HG03066 (cell line): Measurements from ENCODE around the gene RAD51B.

ENCODE experiments used
- ATAC-seq: cut with Tn5 transposase; IDR thresholded peaks from one replicate; pipeline ENCODE4 v1.9.1; 2021; ENCODE audit warnings: low read depth; ENCODE audit not compliant: unreplicated experiment

The RAD51B gene

DNA sequence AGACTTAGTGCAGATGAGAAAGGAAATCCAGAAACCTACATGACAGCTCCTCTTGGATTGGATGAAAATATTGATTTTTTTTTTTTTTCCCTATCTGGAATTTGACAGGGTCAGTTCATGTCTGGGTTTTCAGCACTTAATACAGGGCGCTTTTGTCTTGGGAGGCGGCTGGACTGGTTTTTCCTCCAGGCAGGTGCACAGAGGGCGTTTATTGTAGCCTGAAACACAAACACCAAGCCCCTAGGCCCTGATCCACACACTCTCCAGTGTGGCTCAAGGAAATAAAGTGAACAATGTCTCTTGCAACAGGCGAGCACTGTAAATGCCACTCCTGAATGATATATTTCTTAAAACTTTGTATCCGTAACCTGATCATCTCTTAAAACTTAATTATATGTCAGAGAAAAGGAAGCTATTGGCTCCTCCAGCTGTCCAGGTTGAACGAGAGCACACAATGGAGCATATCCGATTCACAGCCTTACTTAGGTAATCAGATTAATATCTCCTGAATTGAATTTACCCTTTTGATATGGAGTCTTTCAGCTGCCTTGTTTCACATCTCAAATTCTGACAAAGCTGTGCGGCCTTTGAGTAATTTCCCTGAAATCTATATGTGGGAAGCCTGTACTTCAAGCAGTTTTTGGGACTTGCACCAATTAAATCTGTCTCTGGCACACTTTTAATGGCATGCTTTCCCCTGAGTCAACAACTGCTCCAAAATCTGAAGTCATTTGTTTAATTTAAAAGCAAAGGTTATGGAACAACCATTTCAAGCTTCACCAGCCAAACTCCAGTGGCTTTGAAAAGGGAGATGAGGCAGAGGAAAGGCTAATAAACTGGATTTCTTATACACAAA, 487.6 kb downstream of the RAD51B start:
- ATAC-seq = no peak

DNA sequence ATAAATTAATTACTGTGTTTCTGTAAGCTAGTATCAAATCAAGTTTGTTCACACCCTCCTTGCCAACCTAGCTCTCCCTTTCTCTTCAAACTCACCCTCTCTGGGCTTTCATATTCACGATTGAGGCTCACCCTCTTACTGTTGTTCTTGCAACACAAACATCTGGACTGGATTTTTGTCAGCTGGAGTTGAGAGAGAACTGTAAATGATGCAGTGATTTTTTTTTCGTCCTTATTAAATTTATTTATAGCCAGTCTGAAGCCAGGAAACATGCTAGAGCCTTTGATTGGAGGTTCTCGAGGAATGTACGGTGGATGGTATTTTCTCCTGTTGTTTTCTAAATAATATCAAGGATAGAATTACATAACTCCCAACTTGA, 488.2 kb downstream of the RAD51B start:
- ATAC-seq = no peak

DNA sequence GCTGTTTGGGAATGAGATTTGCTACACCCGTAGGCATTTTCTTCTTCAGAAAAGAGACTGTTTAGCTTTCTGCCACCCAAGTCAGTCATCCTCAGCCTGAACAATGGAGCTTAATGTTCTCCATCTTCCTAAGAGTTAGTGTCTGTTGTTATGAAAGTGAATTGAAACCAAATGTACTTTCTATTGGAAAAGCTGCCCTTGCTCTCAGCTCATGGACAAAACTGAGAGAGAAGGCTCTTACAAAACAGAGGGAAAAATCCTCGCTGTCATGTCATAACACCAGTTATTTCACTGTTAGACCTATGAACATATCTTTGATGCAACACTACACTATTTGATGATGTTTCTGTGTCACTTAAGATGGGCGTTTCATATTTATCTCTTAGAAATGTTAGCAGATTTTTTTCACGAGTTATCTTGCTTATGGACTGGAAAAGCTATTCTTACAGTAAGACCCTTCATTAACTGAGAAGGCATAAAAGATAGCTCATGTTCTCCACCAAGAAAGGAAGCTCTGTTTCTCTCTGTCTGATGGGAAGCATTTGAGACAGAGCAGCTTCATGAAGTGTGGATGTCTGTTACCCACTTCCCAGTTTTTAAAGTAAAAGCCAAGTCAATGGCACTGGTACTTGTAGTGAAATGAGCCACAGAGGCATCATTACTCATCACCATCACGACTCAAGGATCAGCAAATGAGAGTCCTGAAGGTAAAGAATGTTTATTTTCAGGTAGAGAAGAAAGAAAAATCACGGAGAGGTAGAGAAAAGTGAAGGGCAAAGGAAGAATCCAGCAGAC, 489.3 kb downstream of the RAD51B start:
- ATAC-seq = no peak

DNA sequence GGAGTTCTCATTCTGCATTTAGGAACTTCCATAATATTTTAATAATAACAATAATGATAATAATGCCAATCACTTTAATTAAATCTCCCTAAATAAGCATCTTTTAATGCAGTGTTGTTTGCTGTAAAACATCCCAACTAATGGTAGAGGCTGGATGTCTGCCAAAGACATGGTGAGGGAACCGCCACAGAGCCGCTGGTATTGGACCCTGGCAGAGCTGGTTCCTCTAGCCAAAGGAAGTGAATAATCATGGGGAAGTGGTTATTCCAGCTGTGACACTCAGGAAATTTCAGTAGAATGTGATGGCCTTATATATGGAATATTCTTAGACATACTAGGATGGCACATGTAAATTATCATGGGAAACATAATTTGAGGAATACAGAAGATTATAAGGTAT, 490.0 kb downstream of the RAD51B start:
- ATAC-seq = no peak

DNA sequence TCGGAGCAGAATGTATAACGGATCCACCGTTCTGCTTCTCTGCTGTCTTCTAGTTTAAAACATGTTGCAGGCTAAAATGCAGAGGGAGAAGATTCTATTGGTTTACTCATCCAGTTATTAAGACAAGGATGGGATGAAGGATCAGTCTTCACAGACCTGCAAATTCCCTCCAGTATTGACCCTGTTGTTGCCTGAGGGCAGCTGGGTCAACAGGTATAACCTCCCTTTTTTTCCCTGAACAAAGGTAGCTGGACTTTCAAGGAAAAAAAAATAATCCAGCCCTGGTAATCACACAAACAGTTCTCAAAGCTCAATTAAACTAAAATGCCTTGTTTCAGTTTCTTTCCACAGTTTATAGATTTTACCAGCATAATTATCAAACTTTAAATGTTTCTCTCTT, 492.7 kb downstream of the RAD51B start:
- no peak for ATAC-seq

DNA sequence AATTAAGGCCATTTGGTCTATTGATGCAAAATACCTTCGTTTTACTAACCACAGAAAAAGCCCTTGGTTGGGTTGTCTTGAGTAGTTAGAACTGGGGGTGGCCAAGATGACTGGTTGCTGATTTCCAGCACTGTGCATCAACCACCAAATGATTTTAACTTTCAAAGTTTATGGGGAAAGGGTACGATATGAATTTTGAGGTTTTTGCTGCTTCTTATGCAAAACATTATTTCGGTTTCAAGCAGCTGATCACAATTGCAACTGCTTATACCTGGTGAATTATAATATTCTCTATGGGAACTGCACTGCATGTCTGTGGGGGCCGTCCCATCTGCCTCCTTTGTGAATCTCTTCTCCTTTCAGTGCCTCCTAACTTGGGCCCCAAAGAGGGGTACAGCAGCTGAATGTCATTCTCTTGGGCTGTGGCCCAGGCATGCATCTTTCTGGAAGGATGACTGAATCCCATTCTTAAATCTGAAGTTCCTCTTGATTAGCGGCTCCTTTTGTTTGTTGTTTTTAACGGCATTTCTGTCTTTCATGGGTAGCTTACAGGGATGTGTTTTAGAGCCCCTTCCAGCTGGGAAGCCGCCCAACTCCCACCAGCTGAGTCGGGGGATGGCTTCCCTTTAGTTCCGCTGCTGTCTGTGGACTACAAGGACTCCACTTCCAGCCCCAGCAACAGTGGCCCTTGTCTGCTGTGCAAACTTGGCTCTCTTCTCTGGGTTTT, 493.5 kb downstream of the RAD51B start:
- ATAC-seq = peak; percentile 89

DNA sequence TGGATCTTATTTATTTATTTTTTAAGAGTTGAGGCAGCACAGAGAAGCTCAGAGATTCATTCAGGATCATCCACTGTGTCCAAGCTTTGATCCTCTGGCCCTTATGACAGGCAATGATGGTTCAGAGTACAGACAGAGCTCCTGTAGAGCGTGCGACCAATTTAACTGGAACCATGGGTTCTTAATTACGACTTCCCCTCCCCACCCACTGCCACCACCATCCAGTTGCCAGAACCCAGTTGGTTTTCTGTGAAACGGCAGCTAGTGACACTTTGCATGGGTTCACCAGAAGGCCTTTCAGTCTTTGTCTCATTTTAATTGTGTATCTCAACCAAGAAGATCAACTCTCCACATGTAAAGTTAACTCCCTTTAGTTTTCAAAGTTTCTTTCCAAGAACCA, 495.1 kb downstream of the RAD51B start:
- no peak for ATAC-seq

DNA sequence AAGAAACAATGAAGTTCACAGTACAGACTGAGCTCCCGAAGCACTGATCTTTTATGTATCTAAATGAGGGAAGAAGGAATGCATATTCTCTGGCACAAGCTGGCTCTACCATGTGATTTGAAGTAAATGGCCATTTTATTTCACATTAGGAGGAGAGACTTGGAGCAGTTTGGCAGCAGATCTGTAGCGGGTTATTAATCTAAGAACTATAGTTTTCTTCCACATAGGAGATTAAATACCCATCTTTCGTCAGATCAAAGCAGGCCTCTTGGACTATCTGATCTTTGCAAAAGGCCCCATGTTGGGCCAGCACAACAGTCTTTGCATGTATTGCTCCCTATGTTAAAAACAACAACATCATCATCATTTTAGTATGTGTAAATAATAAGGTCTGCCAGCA, 495.5 kb downstream of the RAD51B start:
- ATAC-seq = no peak

DNA sequence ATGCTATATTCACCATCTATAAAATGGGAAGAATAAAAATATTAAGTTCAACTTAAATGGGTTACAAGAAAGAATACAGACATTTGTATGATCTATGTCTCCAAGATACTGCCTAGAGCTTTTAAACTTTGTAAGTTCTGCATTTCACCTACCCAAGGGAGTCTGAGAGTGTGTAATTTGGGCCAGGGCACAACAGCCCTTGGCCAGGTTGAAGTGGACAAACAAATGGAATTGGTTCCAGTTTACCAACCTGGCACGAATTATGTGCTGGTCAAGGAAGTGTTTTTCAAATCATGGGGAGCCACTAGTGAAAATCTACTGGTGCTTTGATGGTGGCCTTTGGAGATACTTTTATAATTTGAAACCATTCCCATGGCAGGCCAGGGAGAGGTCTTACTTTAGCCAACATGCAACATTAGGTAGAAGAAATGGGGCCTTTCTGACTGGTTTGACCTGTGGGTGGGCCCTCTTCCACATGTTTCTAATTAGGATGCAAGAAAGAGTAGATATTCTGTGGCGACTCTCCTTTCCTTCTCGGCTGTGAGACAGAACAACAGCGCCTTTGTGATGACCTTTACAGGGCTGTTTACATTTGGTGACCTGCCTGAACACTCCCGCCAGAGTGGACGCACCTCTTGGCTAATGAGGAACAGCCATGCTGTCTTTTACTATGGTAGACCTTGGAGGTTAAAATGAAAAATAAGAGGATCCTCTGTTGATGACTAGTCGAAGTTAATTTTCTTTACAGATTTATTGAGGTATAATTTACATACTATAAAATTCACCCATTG, 496.7 kb downstream of the RAD51B start:
- no peak for ATAC-seq

DNA sequence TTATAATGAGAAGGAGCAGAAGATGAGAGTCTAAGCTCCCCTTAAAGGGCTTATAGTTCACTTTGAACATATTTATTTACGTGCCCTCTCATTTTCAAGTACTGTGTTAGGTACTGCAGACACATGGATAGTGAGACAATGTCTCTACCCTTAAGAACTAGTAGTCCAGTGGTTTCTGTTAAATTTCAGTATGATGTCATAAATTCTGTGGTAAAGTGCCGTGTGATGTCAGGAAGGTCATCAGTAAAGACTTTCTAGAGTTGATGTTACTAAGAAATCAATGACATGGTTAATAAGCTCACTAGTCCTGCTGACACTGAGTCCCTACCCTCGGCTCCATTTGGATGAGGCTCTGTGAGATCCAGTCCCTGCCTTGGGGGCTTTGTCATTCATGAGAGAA, 497.7 kb downstream of the RAD51B start:
- ATAC-seq = no peak

DNA sequence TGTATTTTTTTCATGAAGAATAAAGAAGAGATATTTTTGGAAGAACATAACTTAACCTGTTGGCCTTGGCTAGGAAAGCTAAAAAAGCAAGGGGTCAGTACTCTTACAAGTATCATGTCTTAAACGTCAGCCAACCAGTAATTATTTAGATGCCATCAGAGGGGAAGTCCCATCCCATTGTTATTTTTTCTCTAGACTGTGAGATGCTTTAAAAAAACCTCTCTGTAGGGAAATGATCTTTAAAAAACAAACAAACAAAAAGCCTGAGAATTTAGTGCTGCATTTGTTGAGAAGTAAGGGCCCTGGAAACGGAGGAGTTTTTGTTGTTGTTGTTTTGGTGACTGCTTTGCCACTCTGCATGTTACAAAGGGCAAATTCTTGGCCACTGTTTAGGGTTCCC, 499.2 kb downstream of the RAD51B start:
- ATAC-seq = no peak

DNA sequence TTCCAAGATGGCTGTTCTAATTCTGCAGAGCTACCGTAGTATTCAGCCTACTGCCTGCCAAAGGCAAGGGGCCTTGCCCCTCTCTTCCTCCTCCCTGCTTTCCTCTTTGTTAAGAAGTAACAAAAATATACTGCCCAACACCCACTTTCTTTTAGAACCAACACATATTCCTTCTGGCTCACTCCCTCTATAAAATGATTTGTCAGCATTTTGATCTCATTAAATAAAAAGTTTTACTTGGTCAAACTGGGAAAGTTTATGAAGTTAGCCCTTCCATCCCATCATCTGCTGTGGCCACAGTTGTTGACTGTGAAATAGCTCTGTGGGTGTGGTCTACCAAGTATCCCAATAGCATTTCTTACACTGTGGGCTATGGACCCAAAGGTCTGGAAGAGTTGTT, 500.9 kb downstream of the RAD51B start:
- ATAC-seq = no peak

DNA sequence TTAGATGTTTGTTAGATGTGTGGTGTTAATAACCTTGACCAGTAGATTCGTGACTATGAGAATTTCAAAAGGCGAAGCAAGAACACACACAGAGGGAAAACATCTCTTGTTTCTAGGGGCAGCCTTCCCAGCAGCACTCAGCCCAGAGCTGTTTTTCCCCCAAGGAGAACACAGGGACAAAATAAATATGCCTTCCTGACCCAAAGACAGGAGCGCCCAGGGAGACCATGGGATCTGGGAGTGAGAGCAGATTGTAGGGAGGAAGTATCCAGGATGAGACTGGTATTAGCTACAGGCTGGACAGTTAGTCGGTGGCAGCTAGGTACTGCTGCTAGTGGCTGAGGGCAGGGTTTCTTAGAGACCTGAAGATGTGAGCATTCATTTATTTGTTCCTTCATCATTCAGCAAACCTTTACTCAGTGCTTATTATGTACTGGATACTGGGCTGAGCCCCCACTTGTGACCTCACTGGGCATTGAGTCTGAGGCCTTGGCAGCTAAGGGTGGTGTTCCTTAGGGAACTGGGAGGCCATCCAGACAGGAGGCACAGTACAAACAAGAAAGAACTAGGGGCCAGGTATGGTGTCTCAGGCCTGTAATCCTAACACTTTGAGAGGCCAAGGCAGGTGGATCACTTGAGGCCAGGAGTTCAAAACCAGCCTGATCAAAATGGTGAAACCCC, 503.5 kb downstream of the RAD51B start:
- no peak for ATAC-seq

DNA sequence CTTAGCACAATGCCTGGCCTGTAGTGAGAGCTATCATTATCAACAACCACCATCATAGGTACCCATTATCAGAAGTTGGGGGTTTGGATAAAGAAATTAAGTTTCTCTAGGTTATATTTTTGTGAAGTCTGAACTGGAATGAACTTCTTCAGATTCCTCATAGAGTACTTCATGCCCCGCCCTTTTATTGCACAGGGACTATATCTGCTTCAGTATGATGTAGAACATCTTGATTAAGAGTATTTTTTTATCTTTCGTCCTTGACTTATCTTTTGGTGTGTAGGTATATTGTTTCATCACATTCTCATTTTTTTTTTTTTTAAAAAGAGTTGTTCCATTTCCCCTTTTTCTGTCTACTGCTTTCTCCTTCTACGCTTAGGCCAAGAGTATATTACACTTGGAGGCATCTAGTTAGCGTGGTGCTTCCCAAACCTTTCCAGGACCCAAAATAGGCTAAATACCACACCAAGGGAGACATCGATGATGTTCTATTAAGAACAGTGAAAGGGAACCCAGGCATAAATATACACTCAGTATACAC, 505.8 kb downstream of the RAD51B start:
- ATAC-seq = no peak

DNA sequence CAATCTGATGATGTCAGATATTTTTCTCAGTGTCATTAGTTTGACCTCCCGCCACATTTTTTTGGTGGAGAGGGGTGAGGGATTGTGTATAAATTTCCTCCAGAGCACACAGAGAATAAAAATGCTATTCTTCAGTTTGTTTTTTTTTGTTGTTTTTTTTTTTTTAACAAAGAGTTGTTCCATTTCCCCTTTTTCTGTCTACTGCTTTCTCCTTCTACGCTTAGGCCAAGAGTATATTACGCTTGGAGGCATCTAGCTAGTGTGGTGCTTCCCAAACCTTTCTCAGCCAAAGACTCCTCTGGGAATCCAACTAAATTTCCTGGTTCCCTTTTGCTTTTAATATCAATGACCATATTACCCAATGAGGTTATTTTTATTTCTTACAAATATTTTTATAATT, 507.7 kb downstream of the RAD51B start:
- ATAC-seq = no peak

DNA sequence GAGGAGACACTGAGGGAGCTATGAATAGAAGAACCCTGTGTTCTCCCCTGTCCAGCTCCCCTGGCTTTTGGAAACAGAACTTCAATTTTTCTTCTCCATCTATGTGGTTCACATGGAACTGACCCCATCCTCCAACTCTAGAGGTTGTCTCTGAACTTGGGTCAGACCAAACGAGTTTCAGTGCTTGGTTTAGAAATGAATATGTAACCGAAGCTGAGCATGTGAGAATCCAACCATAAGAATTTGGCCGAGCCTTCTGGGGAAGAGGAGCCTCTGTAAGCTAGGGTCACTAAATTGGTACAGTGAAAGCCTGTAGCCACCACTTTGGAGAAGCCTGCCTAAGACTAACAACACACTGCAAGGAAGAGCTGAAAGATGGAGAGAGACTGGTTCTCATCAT, 508.9 kb downstream of the RAD51B start:
- peak; percentile 71 for ATAC-seq

DNA sequence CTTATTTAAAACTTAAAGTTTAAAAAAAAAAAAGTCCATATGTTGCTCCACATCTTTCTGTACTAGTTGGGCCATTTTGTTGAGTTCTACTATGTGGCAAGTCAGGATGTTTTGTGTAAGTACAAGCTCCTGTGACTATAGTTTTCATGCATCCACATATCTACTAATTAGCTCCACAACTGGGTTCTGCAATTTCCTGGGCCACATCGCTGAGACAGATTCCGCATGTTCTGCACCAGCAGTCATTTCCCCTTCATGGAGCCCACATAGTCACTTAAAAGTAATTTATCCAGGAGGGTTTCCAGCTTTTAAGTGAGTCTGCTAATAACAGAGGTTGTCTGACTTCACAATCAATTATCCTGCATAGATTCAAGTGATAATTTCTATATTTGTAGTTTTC, 511.8 kb downstream of the RAD51B start:
- ATAC-seq = no peak

DNA sequence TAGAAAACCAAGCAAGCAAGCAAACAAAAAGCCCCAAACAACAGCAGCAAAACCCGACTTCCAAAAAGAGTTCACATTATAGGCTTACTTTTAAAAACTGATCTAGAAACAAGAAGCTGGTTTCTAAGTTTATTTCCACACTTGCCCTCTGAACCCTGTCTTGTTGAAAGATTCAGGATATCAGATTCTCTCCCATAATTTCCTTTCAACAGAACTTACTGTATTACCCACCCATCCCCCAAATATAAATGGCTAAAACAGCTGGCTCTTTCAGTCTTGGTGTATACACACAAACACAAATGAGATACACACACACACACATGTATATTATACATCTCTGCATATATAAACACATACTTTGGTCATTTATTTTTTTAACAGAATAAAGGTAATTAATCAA, 512.4 kb downstream of the RAD51B start:
- ATAC-seq = no peak

DNA sequence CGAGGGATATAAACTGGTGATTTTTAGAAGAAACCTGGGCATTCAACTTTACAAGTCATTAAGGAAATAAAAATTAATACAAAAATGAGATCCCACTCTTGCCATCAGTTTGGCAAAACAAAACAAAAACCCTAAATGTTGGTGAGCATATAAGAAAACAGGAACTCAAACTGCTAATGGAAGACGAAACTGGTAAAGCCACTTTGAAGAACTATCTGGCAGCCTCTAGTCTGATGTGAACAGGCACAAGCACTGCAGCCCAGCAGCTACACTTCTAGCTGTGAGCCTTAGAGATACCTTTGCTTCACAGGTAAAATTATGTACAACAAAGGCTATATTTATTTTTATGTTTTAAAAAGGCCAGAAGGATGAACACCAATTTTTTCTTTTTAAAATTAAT, 513.7 kb downstream of the RAD51B start:
- ATAC-seq = no peak

DNA sequence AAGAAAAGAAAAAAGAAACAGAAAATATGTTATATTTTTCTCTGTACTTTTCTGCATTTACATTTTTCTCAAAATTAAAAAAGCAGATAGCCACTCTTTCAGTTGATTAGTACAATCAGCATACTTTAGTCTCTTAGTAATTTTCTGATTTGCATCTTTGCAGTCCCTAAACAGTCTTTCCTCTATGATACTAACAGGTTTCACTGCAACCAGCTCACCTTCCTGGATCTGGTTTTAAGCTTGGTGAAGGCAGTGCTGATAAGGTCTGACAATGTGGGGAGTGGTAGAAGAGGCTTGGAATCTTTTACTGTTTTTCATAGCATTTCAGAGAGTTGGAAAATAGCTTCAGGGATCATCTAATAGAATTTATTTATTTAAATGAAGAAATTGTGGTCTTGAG, 515.7 kb downstream of the RAD51B start:
- ATAC-seq = no peak
